A549 treated with GW870086 at 1 μM for 4 hours (cell line): ENCODE data around the gene LTBR. TPM values are rescaled to one million over a fixed set of nuclear protein-coding genes. Genes with fewer than 3 reads are reported as not detected.

ENCODE experiments used
- total RNA-seq: library from RNA; stranded (reverse); fragments of 200-300 nt; extraction: Qiagen RNA extraction; gene quantifications from 5 replicates; pipeline ENCODE4 v1.2.3, GENCODE V29; 2022; ENCODE audit warnings: low read depth

The LTBR gene
- total RNA-seq = 190 to 234 TPM (median 229 TPM) in 5 replicates

GRCh38 chr12:6383572-6384498 is at the start of gene LTBR:
TSS of gene LTBR (plus strand) at chr12:6384162. CDS start at chr12:6384359, 197 bp downstream.

DNA sequence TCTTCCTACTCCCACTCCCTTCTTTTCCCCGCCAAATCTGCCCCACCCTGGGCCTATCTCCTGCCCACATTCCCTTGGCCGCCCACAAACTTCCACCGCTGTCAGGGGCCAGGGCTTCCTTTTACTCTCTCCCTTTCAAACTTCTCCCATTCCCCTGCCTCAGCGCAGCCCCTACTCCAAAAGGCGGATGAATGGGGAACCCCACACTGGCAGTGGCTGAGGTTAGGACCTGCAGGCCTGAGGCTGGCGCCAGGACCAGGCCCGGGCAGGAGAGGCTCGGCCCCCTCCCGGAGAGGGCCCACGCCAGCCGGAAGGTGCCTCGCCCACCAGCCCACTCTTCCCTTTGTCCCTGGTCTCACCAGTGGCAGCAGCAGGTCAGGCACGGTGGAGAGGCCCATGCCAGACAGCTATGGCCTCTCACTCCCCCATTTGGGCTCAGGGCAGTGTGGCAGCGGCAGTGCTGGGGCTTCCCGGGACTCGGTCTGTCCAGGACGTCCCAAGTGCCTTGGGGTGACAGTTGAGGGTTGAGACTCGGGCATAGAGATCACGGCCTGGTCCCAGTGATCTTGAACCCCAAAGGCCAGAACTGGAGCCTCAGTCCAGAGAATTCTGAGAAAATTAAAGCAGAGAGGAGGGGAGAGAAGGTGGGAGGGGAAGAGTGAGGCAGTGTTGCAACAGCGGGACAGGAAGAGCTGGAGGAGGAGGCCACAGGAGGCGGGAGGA is 42.4 kb upstream of the LTBR start, which contains the start of gene TNFRSF1A:
Gene TNFRSF1A (minus strand): TSS at position 660 of the 723 bp plus-strand sequence. CDS start 262 bp downstream, at position 398.

GRCh38 chr12:6375269-6376078 is 8.5 kb upstream of the LTBR start, which contains the start of gene SCNN1A:
TSS of gene SCNN1A (minus strand) at chr12:6375563. CDS start at chr12:6374783, 780 bp downstream.

Other genes starting within 250 kb of the LTBR start
- gene CD9, start 183.8 kb upstream of the LTBR start, total RNA-seq = 263 to 289 TPM (median 285 TPM) in 5 replicates
- 0.23 to 0.64 TPM (median 0.38 TPM) in 5 replicates for gene PLEKHG6, start 73.5 kb upstream of the LTBR start, total RNA-seq
- gene TNFRSF1A, start 42.1 kb upstream of the LTBR start, total RNA-seq = 393 to 727 TPM (median 502 TPM) in 5 replicates
- 12.4 to 15.8 TPM (median 13.7 TPM) in 5 replicates for gene SCNN1A, start 8.6 kb upstream of the LTBR start, total RNA-seq
- gene CD27, start 60.8 kb downstream of the LTBR start, total RNA-seq = not detected in 5 replicates
- gene TAPBPL, start 67.9 kb downstream of the LTBR start, total RNA-seq = 3.3 to 4.7 TPM (median 3.8 TPM) in 5 replicates
- gene VAMP1, start 86.5 kb downstream of the LTBR start, total RNA-seq = 9.8 to 12.0 TPM (median 11.0 TPM) in 5 replicates
- gene MRPL51, start 109.1 kb downstream of the LTBR start, total RNA-seq = 293 to 351 TPM (median 319 TPM) in 5 replicates
- 49.8 to 66.2 TPM (median 58.4 TPM) in 5 replicates for gene NCAPD2, start 109.9 kb downstream of the LTBR start, total RNA-seq
- gene GAPDH, start 150.4 kb downstream of the LTBR start, total RNA-seq = 6,831 to 9,120 TPM (median 8,658 TPM) in 5 replicates
- 1.9 to 3.4 TPM (median 2.1 TPM) in 5 replicates for gene IFFO1, start 171.9 kb downstream of the LTBR start, total RNA-seq
- gene NOP2, start 184.1 kb downstream of the LTBR start, total RNA-seq = 96.4 to 107 TPM (median 104 TPM) in 5 replicates
- gene CHD4, start 223.2 kb downstream of the LTBR start, total RNA-seq = 64.0 to 70.4 TPM (median 64.3 TPM) in 5 replicates